ENCODE data around the gene ZMIZ1. TPM values are rescaled to one million over a fixed set of nuclear protein-coding genes. Genes with fewer than 3 reads are reported as not detected.
A peak's percentile ranks its signal among the peaks of the same experiment; 100 is the strongest.

The ZMIZ1 gene
- polyA plus RNA-seq, 1 donor: 44.4 TPM

DNA sequence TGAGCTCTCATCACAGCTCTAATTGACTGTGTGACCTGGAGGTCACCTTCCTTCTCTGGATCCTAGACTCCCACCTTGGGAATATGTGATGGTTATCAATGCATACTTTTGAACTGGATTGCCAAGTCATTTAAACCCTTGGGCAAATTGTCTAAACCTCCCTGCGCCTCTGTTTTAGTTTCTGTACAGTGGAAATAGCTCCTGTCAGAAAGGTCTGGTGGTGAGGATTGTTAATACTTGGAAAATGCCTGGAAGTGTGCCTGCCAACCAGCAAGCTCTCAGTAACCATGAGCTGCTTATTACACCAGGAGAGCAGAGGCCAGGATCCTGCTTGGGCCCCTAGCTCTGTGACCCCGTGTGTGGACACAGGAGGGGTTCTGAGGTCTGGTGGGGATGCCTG, 169.8 kb downstream of the ZMIZ1 start:
- no peak for DNase-seq

DNA sequence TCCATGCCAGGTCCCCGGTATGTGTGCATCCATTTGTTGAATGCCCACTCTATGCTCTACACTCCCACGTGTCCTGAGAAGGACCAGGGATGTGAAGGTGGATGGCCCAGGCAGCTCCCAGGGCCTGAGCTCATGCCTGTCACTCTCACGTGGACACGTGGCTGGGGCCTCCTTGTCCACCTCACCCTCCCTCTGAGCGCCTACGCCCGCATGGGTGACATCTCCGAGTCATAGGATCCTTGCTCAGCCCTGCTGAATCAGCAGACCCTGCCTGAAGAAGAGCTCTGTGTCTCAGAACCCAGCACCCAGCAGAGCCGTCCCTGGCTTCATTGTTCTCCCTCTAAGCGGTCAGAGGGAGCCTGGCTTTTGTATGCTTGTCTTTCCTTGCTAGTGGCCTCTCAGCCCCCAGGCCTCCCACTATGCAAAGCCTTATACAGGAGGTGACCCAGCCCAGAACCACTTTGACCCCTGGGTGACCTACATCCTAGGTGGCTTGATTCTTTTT, 170.6 kb downstream of the ZMIZ1 start:
- no peak for DNase-seq

DNA sequence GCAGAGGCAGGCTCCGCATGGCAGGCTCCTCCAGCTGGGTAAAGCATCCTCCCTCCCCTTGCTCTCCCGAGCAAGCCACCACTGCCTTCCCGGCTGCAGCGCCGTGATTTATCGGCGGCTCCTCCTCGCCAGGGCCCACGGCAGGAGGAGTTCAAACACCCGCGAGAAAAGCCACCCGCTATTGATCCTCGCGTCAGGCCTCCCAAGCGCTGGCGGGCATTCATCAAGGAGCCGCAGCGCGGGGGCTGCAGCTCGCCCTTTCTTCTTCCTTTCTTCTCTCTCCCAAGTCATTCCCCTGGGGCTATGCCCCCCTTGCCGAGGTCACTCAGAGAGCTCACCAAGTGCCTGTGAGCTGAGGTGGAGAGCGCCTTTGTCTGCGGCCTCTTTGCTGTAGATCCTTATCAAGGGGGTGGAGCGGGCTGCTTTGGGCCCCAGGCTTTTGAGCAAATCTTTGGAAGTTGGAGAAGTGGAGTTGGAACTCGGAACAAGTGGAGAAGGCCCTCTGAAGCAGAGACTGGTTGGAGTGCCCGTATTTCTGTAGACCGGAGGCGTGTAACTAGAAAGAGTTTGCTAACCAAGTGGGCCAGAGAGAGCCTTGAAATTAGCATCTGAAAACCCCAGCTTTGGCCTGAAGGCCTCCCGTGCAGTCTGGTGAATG, 171.3 kb downstream of the ZMIZ1 start:
- no peak for DNase-seq

- no peak for DNase-seq
These were observed 172.8 kb downstream of the ZMIZ1 start for GRCh38 chr10:79241629-79241989.

GRCh38 chr10:79241990-79242619, 173.3 kb downstream of the ZMIZ1 start:
- DNase-seq: peak; percentile 69

DNA sequence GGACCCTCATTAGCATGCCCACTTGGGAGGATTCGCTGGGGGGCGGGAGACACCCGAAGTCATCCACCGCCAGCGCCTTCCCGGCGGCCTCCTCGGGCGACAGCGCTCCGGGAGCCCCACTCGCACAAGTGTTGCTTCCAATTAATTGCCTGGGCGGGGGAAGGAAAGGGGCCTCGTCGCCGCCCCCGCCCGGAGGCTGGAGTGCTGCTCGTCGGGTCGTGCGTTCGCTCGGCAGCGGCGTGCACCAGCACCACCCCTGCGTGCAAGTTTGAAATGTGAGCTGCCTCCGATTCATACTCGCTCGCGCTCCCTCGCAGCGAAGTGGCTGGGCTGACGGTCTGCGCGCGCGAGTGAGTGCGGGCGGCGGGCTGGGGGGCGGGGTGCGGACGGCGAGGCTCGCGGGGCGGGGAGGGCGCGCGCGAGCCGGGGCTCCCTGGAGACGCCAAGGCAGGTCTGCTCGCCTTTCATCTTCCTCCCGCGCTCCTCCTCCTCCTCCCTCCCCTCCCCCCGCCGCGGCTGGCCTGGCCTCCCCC, 173.9 kb downstream of the ZMIZ1 start:
- DNase-seq: peak; percentile 77

GRCh38 chr10:79243181-79244067, 174.7 kb downstream of the ZMIZ1 start:
- DNase-seq: no peak

DNA sequence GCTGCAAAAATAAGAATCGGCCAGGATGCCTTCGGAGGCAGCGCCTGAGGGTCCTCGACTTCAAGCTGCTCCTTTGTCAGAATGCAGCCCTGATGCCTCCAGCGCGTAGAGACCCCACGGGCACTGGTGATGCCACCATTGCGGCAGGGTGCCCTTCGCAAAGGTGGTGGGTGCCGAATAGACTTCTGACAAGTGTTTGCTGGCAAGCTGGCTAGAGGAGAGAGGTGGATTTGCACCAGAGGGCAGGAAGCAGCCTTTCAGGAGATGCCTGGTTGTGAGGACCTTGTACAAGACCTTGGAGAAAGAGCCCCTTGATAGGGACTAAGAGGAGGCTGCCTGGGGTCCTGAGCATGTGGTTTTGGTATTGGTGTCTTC, 175.3 kb downstream of the ZMIZ1 start:
- DNase-seq: no peak

DNA sequence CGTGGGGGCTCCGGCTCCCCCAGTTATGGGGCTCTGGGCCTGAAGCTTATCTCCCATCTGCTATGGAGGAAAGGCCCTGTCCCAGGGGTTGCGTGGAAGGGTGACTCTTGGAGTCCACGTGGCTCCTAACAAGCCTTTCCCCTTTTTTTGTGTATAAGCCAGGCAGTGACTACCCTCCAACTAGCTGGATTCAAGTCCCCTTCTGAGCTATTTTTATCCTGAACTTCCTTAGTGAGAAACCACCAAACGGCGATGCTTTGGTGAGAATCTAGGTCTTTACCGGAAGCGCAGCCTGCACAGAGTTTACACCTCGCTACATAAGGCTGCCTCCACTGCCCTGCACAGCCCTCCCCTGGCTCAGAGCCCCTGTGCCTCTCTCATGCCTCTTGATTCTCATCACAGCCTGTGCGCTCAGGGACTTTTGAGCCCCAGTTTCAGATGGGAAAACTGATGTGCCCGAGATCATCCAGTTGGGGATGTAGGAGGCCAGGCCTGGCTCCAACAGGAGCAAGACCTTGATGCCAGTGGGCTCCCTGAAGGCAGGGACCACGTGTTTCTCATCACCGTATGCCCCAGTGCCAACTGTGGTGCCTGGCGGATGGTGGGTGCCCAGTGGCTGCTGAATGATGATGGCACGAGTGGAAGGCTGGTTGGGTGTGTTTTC, 176.2 kb downstream of the ZMIZ1 start:
- no peak for DNase-seq

- no peak for DNase-seq
These were observed 176.9 kb downstream of the ZMIZ1 start for GRCh38 chr10:79245539-79246208.

DNA sequence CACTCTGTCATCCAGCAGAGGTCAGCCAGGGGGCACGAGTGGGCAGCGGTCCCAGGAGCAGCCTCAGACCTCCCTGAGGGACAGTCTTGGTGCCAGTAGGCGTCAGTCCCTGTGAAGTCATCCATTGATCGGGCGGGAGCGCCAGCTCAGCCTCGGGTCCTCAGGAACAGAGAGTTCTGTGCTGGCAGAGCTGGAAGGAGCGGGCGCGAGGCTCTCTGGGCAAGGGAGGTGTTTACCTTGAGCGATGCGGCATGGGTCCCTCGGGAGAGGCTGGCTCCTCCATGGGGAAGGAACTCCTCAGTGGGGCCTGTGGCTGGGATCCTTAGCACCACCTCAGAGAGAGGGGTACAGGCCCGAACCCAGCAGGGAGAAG, 177.4 kb downstream of the ZMIZ1 start:
- DNase-seq: no peak

GRCh38 chr10:79246606-79247275, 178.0 kb downstream of the ZMIZ1 start:
- no peak for DNase-seq

- DNase-seq: no peak
These were observed 178.8 kb downstream of the ZMIZ1 start for GRCh38 chr10:79247373-79248137.

GRCh38 chr10:79248341-79249185, 179.8 kb downstream of the ZMIZ1 start:
- DNase-seq: no peak

- DNase-seq: no peak
These were observed 180.7 kb downstream of the ZMIZ1 start for GRCh38 chr10:79249186-79250121.

GRCh38 chr10:79250259-79250658, 181.5 kb downstream of the ZMIZ1 start:
- no peak for DNase-seq

DNA sequence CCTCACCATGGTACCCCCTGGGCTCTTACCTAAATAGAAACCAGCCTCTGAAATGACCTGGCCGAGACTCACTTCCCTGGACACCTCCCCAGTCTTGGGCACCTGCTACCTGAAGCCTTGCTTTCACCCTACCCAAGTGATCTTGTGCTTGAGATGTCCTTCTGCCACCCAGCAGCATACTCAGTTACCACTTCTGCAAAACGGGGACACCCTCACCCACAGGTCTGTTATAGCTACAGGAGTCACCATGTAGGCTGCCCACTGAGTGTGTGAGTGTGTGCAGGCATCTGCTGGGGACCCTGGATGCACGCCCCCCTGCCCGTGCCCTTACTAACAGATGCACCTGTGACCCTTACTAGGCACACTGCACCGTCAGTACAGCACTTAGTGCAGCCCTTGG, 183.7 kb downstream of the ZMIZ1 start:
- no peak for DNase-seq

GRCh38 chr10:79252971-79253370, 184.2 kb downstream of the ZMIZ1 start:
- no peak for DNase-seq

GRCh38 chr10:79253704-79254103, 184.9 kb downstream of the ZMIZ1 start:
- DNase-seq: no peak
